IMR-90 (cell line): ENCODE results near the gene TUBG2. TPM values are rescaled to one million over a fixed set of nuclear protein-coding genes. Genes with fewer than 3 reads are reported as not detected.
A peak's percentile ranks its signal among the peaks of the same experiment; 100 is the strongest.
"Not testable (repeated sequence)": the region's sequence is repeated elsewhere in the genome, so short reads cannot be mapped to it uniquely, and the experiment has no call there.

Experiments
- ATAC-seq: fragments of 200-7000 bp; cut with Tn5 transposase; 2 replicates; pipeline ENCODE4 v1.9.1; 2020; ENCODE audit warnings: low read depth, mild to moderate bottlenecking, moderate library complexity
- BruUV-seq: library from RNA; stranded (reverse); fragments of 400-500 nt; replicated peaks from 2 replicates; lab custom pipeline; 2021; lab: Mats Ljungman, UMichigan
- CTCF ChIA-PET: fragments of 300-600 bp; formaldehyde crosslinking; extraction: SDS; loops from one replicate; lab custom pipeline; 2021; ENCODE audit warnings: antibody characterized with exemption; lab: Yijun Ruan, JAX
- POLR2A ChIA-PET: fragments of 300-600 bp; sonication (Branson Sonifier 250); formaldehyde crosslinking; loops from one replicate; lab custom pipeline; 2022; ENCODE audit warnings: antibody characterized with exemption; ENCODE audit not compliant: unreplicated experiment; lab: Charles Lee
- DNase-seq: peaks from one replicate; pipeline ENCODE4 v3.0.0; 2013
- H2AFZ ChIP-seq: replicated peaks from 2 replicates; pipeline ENCODE3; 2013; ENCODE audit warnings: low read length, mild to moderate bottlenecking; ENCODE audit not compliant: poor library complexity
- H2AK5ac ChIP-seq: 2 replicates; pipeline ENCODE4 v1.6.1; 2013; ENCODE audit warnings: low read depth, low read length, inconsistent platforms
- H2AK9ac ChIP-seq: replicated peaks from 2 replicates; pipeline ENCODE3; 2013; ENCODE audit warnings: mild to moderate bottlenecking, low read depth, low read length, moderate library complexity; ENCODE audit not compliant: poor library complexity
- H2BK120ac ChIP-seq: 2 replicates; pipeline ENCODE4 v1.6.1; 2013; ENCODE audit warnings: low read depth, low read length, inconsistent platforms
- H2BK15ac ChIP-seq: 3 replicates; pipeline ENCODE4 v1.6.1; 2013; ENCODE audit warnings: low read depth, low read length, inconsistent platforms
- H2BK20ac ChIP-seq: 2 replicates; pipeline ENCODE4 v1.6.1; 2013; ENCODE audit warnings: low read depth, mild to moderate bottlenecking, inconsistent platforms, low read length, moderate library complexity
- H2BK5ac ChIP-seq: 2 replicates; pipeline ENCODE4 v1.6.1; 2013; ENCODE audit warnings: mild to moderate bottlenecking, low read depth, low read length, inconsistent platforms; ENCODE audit not compliant: poor library complexity, severe bottlenecking
- H3K14ac ChIP-seq: replicated peaks from 2 replicates; pipeline ENCODE4 v1.6.1; 2013; ENCODE audit warnings: low read depth, low read length, inconsistent platforms
- H3K18ac ChIP-seq: 2 replicates; pipeline ENCODE4 v1.6.1; 2013; ENCODE audit warnings: low read depth, low read length, control low read depth
- H3K23ac ChIP-seq: 2 replicates; pipeline ENCODE4 v1.6.1; 2013; ENCODE audit warnings: low read depth, low read length, inconsistent platforms
- H3K27ac ChIP-seq: 2 replicates; pipeline ENCODE4 v1.5.1; 2013; ENCODE audit warnings: mild to moderate bottlenecking, control low read depth, low read length; ENCODE audit not compliant: insufficient read depth
- H3K27me3 ChIP-seq: 2 replicates; pipeline ENCODE4 v1.6.1; 2013; ENCODE audit warnings: low read length; ENCODE audit not compliant: control insufficient read depth, insufficient read depth
- H3K36me3 ChIP-seq: 2 replicates; pipeline ENCODE4 v1.6.1; 2013; ENCODE audit warnings: low read length, mixed read lengths; ENCODE audit not compliant: control insufficient read depth, insufficient read depth
- H3K4ac ChIP-seq: 2 replicates; pipeline ENCODE4 v1.6.1; 2013; ENCODE audit warnings: low read depth, low read length, inconsistent platforms
- H3K4me1 ChIP-seq: 2 replicates; pipeline ENCODE4 v1.6.1; 2013; ENCODE audit warnings: low read length, mixed read lengths; ENCODE audit not compliant: control insufficient read depth, insufficient read depth
- H3K4me2 ChIP-seq: 2 replicates; pipeline ENCODE4 v1.6.1; 2013; ENCODE audit warnings: low read depth, mild to moderate bottlenecking, control low read depth, low read length, moderate library complexity
- H3K4me3 ChIP-seq: 2 replicates; pipeline ENCODE4 v1.5.1; 2013; ENCODE audit warnings: low read depth, mild to moderate bottlenecking, control low read depth, low read length, moderate library complexity; ENCODE audit not compliant: insufficient read depth
- H3K56ac ChIP-seq: 2 replicates; pipeline ENCODE4 v1.6.1; 2013; ENCODE audit warnings: low read length, inconsistent platforms; ENCODE audit not compliant: insufficient read depth; ENCODE audit errors: extremely low read depth
- H3K79me1 ChIP-seq, 2 experiments: 2 replicates each; pipeline ENCODE4 v1.6.1; 2013; ENCODE audit warnings: low read length in 2 of 2, inconsistent platforms in 1 of 2, low read depth in 1 of 2
- H3K9ac ChIP-seq: 2 replicates; pipeline ENCODE4 v1.6.1; 2013; ENCODE audit warnings: low read depth, low read length, control low read depth
- H3K9me1 ChIP-seq: 2 replicates; pipeline ENCODE4 v1.6.1; 2013; ENCODE audit warnings: low read length, inconsistent platforms; ENCODE audit not compliant: insufficient read depth
- H3K9me3 ChIP-seq: 2 replicates; pipeline ENCODE4 v1.6.1; 2013; ENCODE audit warnings: low read length; ENCODE audit not compliant: control insufficient read depth, insufficient read depth
- H4K20me1 ChIP-seq: 2 replicates; pipeline ENCODE4 v1.6.1; 2013; ENCODE audit warnings: low read length, inconsistent platforms; ENCODE audit not compliant: insufficient read depth
- H4K5ac ChIP-seq: 2 replicates; pipeline ENCODE4 v1.6.1; 2013; ENCODE audit warnings: mild to moderate bottlenecking, low read depth, low read length, control low read depth
- H4K8ac ChIP-seq, 2 experiments: 2 replicates each; pipeline ENCODE4 v1.6.1; 2013; ENCODE audit warnings: low read depth in 2 of 2, low read length in 2 of 2, control low read depth in 1 of 2, inconsistent platforms in 1 of 2
- H4K91ac ChIP-seq: 2 replicates; pipeline ENCODE4 v1.6.1; 2013; ENCODE audit warnings: low read depth, low read length, inconsistent platforms; ENCODE audit not compliant: insufficient read depth
- WGBS, 2 experiments: methylation state at CpG; one replicate each; pipeline versions ENCODE4 v1.1.5 to v1.1.7; 2013; ENCODE audit warnings: missing lambda C conversion rate in 2 of 2; ENCODE audit not compliant: insufficient read length in 1 of 2; ENCODE audit errors: extremely low coverage in 2 of 2; 5-methylcytosine and 5-hydroxymethylcytosine counted together
- dilution Hi-C: fragments of 300-500 bp; cut with HindIII; formaldehyde crosslinking; loops from one replicate; pipeline ENCODE4 v1.14.3; 2018; ENCODE audit warnings: low sequenced_read_pairs; ENCODE audit not compliant: unreplicated experiment
- in situ Hi-C: fragments of 300-500 bp; cut with MboI; formaldehyde crosslinking; loops from 3 replicates; pipeline ENCODE4 v1.14.3; 2019; ENCODE audit warnings: low sequenced_read_pairs, inconsistent platforms, mixed read lengths
- intact Hi-C: fragments of 100-400 bp; cut with micrococcal nuclease; formaldehyde crosslinking; loops from 2 replicates; pipeline ENCODE4 v1.10.0; 2022
- polyA plus RNA-seq, 3 experiments: library from polyadenylated mRNA; depleted of rRNA; stranded (reverse); fragments of >200 nt; gene quantifications; 2 replicates each; pipeline ENCODE4 v1.2.3, GENCODE V29; 2012; ENCODE audit warnings: low replicate concordance in 1 of 3
- total RNA-seq: library from RNA; depleted of rRNA; stranded (reverse); fragments of >200 nt; gene quantifications from 2 replicates; pipeline ENCODE4 v1.2.3, GENCODE V29; 2012
- TF ChIP-seq, protein P1 (sequence below): fragments of 150-350 bp; IDR thresholded peaks from 2 replicates; pipeline ENCODE4 v1.6.1; 2017; ENCODE audit warnings: mild to moderate bottlenecking, antibody characterized with exemption, low read length, low read depth
- TF ChIP-seq, protein P2 (sequence below): conservative IDR thresholded peaks from 2 replicates; pipeline ENCODE4 v1.5.1; 2012; ENCODE audit warnings: mild to moderate bottlenecking, low read depth, low read length, improper control_type of control experiment

TUBG2 gene
- total and polyA plus RNA-seq, 2 of the 4 experiments (the other 2 are of a cell fraction): 3.6 to 24.6 TPM

DNA sequence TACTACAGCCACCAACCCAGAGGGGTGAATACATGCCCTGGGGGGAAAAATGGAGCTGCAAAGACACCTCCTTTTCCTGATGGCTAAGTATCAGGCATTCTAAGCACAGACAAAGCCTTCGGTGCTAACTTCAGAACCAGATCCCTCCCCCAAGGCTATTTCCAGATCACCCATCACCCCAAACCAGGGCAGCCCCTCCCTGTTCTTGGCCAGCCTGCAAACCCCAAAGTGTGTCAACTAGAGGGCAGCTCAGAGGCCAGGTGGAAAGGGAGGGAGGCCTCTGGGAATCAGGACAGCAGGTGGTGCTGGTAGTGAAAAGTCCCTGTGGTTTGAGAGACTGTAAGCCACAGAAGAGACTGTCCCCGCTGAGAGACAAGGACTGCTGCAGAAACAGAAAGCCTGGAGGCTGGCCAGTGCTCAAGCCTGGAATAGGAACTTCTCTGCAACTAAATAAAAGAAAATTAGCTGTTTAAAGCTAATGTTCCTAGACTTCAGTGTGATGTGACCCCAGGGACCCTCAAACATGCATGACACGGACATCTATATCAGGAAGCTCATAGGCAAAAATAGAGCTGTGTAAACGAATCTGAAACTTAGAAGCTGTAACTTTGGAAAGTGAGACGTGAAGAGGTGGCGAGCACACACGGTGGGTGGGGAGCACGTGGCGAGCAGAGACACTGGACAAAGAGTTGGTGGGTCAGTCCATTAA is 40.5 kb upstream of the TUBG2 start:
- H3K4me2 ChIP-seq: no peak overlapping the region
- in situ Hi-C loops: no loop called here
- 53% methylated on average over 2 of the region's 9 CpGs; no CpG with 5 or more reads in 1 of the 2 experiments for WGBS, 2 experiments
- ChIA-PET CTCF (no interaction called here), POLR2A (interaction anchor here (0.9 kb wide), 1 partner anchor 9 kb away, joined by 4 read pairs; the partner anchor contains the start of genes RETREG3 and TUBG1)
- DNase-seq: no peak
- TF ChIP-seq, protein P1, sequence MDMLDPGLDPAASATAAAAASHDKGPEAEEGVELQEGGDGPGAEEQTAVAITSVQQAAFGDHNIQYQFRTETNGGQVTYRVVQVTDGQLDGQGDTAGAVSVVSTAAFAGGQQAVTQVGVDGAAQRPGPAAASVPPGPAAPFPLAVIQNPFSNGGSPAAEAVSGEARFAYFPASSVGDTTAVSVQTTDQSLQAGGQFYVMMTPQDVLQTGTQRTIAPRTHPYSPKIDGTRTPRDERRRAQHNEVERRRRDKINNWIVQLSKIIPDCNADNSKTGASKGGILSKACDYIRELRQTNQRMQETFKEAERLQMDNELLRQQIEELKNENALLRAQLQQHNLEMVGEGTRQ: no peak
- TF ChIP-seq, protein P2, sequence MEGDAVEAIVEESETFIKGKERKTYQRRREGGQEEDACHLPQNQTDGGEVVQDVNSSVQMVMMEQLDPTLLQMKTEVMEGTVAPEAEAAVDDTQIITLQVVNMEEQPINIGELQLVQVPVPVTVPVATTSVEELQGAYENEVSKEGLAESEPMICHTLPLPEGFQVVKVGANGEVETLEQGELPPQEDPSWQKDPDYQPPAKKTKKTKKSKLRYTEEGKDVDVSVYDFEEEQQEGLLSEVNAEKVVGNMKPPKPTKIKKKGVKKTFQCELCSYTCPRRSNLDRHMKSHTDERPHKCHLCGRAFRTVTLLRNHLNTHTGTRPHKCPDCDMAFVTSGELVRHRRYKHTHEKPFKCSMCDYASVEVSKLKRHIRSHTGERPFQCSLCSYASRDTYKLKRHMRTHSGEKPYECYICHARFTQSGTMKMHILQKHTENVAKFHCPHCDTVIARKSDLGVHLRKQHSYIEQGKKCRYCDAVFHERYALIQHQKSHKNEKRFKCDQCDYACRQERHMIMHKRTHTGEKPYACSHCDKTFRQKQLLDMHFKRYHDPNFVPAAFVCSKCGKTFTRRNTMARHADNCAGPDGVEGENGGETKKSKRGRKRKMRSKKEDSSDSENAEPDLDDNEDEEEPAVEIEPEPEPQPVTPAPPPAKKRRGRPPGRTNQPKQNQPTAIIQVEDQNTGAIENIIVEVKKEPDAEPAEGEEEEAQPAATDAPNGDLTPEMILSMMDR: 0 out of 2 replicates have a peak, but pooled peaks have one; percentile 1
- no peak overlapping the region for H2BK120ac ChIP-seq
- H3K27ac ChIP-seq: no peak overlapping the region
- H4K91ac ChIP-seq: no peak overlapping the region
- H2AFZ ChIP-seq: no peak overlapping the region
- no peak overlapping the region for H2AK9ac ChIP-seq
- no peaks in the 10 kb centered on the region for H3K4me1 ChIP-seq
- no peak overlapping the region for H3K4ac ChIP-seq
- no peak overlapping the region for H2AK5ac ChIP-seq
- H3K9me1 ChIP-seq: peaks cover 4% of the 10 kb centered on the region; the same call in 1 of the 2 replicates
- H3K36me3 ChIP-seq: peaks cover 19% of the 10 kb centered on the region
- H3K27me3 ChIP-seq: no peaks in the 10 kb centered on the region; the same call in 1 of the 2 replicates
- no peak overlapping the region for H3K14ac ChIP-seq
- H3K18ac ChIP-seq: no peak overlapping the region
- no peak overlapping the region for H2BK20ac ChIP-seq
- no peaks in the 10 kb centered on the region for H3K9me3 ChIP-seq
- dilution Hi-C loops: no loop called here
- no peak overlapping the region for H2BK15ac ChIP-seq
- no peak overlapping the region for H3K56ac ChIP-seq
- no peak overlapping the region for H3K9ac ChIP-seq
- no peak overlapping the region for H4K8ac ChIP-seq
- BruUV-seq: no TSS peak
- no peak overlapping the region for H4K5ac ChIP-seq
- no peak overlapping the region for H3K4me3 ChIP-seq
- no peaks in the 10 kb centered on the region for H3K79me1 ChIP-seq
- no peak overlapping the region for H2BK5ac ChIP-seq
- no peak for ATAC-seq
- intact Hi-C loops: no loop called here
- no peak overlapping the region for H3K23ac ChIP-seq
- H4K20me1 ChIP-seq: no peaks in the 10 kb centered on the region

DNA sequence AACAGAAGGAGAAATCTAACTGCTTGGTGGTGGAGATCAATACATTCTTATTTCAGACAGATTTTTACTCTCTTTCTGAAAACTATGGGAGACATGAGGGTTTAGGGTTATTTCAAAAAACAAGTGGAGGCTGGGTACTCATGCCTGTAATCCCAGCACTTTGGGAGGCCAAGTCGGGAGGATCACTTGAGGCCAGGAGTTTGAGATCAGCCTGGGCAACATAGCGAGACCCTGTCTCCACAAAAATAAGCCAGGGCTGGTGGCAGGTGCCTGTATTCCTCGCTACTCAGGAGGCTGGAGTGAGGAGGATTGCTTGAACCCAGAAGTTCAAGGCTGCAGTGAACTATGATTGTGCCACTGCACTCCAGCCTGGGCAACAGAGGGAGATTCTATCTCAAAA is 37.1 kb upstream of the TUBG2 start:
- POLR2A ChIA-PET, H2AFZ ChIP-seq, H4K8ac ChIP-seq, H3K4me3 ChIP-seq, in situ Hi-C loops, H4K5ac ChIP-seq, H2BK20ac ChIP-seq, H3K4me2 ChIP-seq, H2BK120ac ChIP-seq, H3K9ac ChIP-seq, H3K79me1 ChIP-seq, CTCF ChIA-PET, ATAC-seq, H3K4ac ChIP-seq, H4K20me1 ChIP-seq, H3K27me3 ChIP-seq, H2BK15ac ChIP-seq, H3K9me1 ChIP-seq, BruUV-seq, H3K14ac ChIP-seq, dilution Hi-C loops, H3K36me3 ChIP-seq, intact Hi-C loops, H3K4me1 ChIP-seq, H2AK9ac ChIP-seq, H3K23ac ChIP-seq, H4K91ac ChIP-seq, H2AK5ac ChIP-seq, H3K27ac ChIP-seq, DNase-seq, H3K56ac ChIP-seq, H3K9me3 ChIP-seq, H2BK5ac ChIP-seq, H3K18ac ChIP-seq: not testable (repeated sequence)
- WGBS, 2 experiments: 40% methylated on average over 1 of the region's 3 CpGs; no CpG with 5 or more reads in 1 of the 2 experiments
